Transverse colon (tissue), 4 donors: ENCODE measurements around the gene CCDC68. TPM values are rescaled to one million over a fixed set of nuclear protein-coding genes. Genes with fewer than 3 reads are reported as not detected.

Experiments
- DNase-seq: peaks from one replicate; pipeline ENCODE4 v3.0.0-alpha.2; 2019
- H3K27ac ChIP-seq, 4 donors: fragments of 200-600 bp; sonication (generic); 2 replicates each; pipeline ENCODE4 v1.5.1; 2016 to 2018; ENCODE audit warnings: inconsistent platforms in 4 of 4
- H3K27me3 ChIP-seq: fragments of 200-600 bp; sonication (generic); 2 replicates; pipeline ENCODE4 v1.5.1; 2017; ENCODE audit warnings: inconsistent platforms
- H3K36me3 ChIP-seq, 4 donors: fragments of 200-600 bp; sonication (generic); 2 replicates each; pipeline ENCODE4 v1.5.1; 2017 to 2019; ENCODE audit warnings: inconsistent platforms in 4 of 4
- H3K4me1 ChIP-seq, 4 donors: fragments of 200-600 bp; sonication (generic); 2 replicates each; pipeline ENCODE4 v1.5.1; 2017 to 2020; ENCODE audit warnings: inconsistent platforms in 4 of 4
- H3K4me3 ChIP-seq, 4 donors: fragments of 200-600 bp; sonication (generic); 1 replicate in 1 of 4; 2 replicates in 3 of 4; pipeline versions ENCODE4 v1.5.1 to v1.6.1; 2017 to 2019; ENCODE audit warnings: inconsistent platforms in 4 of 4
- H3K9me3 ChIP-seq, 2 donors: fragments of 200-600 bp; sonication (generic); 2 replicates each; pipeline ENCODE4 v1.5.1; 2017 to 2019; ENCODE audit warnings: inconsistent platforms in 2 of 2
- EP300 ChIP-seq: sonication (generic); formaldehyde crosslinking; IDR thresholded peaks from one replicate; pipeline ENCODE4 v1.6.1; 2017; ENCODE audit warnings: antibody characterized with exemption, low read depth
- POLR2A ChIP-seq: fragments of 450-650 bp; IDR thresholded peaks from one replicate; pipeline ENCODE4 v1.6.1; 2016; ENCODE audit warnings: antibody characterized with exemption, mild to moderate bottlenecking, moderate library complexity
- POLR2AphosphoS5 ChIP-seq, 3 donors: sonication (generic); formaldehyde crosslinking; IDR thresholded peaks; one replicate each; pipeline ENCODE4 v1.6.1; 2016; ENCODE audit warnings: antibody characterized with exemption in 3 of 3
- WGBS, 2 donors: methylation state at CpG; one replicate each; pipeline ENCODE4 v1.1.5; 2018; ENCODE audit warnings: low coverage in 1 of 2; 5-methylcytosine and 5-hydroxymethylcytosine counted together
- in situ Hi-C, 4 donors: fragments of 200-750 bp; cut with MboI; loops; one replicate each; pipeline versions ENCODE4 v1.15.0 to v1.15.1; 2017; ENCODE audit warnings: low sequenced_read_pairs in 3 of 4, low pct_ligation_motif_present in 1 of 4, low pct_unique_long_range_greater_than_20kb in 1 of 4
- intact Hi-C: fragments of 100-400 bp; cut with DNase I; formaldehyde crosslinking; loops from one replicate; pipeline ENCODE4 v1.15.1; 2023; ENCODE audit warnings: low total_unique reads
- total RNA-seq, 4 donors: library from RNA; depleted of rRNA; stranded (reverse); fragments of >200 nt; gene quantifications; one replicate each; pipeline ENCODE4 v1.1.0, GENCODE V29; 2016
- TF ChIP-seq, protein P1 (sequence below), 5 experiments: fragments of 200-600 bp in 3 of 5; fragments of 450-650 bp in 2 of 5; sonication (generic) in 3 of 5; IDR thresholded peaks; 1 replicate in 2 of 5; 2 replicates in 3 of 5; pipeline ENCODE4 v1.5.1; 2016 to 2017; ENCODE audit warnings: antibody characterized with exemption in 5 of 5, inconsistent platforms in 3 of 5, mild to moderate bottlenecking in 2 of 5, moderate library complexity in 1 of 5

Gene CCDC68
- total RNA-seq, 4 donors from 2014 or later = 24.9 to 109 (median 78.2) TPM

DNA sequence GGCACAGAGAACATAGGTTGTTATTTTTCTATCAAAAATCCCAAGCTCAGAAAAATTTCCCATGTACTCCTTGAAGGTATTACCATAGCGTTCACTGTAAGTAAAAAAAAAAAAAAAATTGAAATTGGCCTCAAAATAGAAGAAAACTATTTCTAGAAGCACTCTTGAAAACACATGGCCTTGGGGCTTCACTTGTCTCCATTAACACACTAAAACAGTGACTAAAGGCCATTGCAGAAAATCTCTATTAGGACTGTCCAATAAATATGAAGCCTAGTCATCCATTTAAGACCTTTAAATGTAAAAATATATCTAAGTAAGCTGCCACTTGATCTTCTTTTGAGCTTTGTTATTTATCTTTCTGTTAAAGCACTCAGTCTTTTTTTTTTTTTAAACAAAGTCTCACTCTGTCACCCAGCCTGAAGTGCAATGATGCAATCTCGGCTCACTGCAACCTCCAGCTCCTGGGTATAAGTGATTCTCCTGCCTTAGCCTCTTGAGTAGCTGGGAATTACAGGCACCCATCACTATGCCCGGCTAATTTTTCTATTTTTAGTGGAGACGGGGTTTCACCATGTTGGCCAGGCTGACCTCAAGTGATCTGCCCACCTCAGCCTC is 35.8 kb downstream of the CCDC68 start:
- in situ Hi-C loops = no loop called here
- no peak overlapping the region for H3K27ac ChIP-seq
- H3K4me3 ChIP-seq = no peak overlapping the region
- H3K27me3 ChIP-seq = no peaks in the 10 kb centered on the region
- no peaks in the 10 kb centered on the region for H3K4me1 ChIP-seq
- WGBS, 2 donors = 76 to 88% methylated on average over 4 of the region's 4 CpGs
- intact Hi-C loops = no loop called here
- TF ChIP-seq POLR2A (no peak), EP300 (no peak), POLR2AphosphoS5 (IDR thresholded peaks at IDR 0.05) (no peak)
- TF ChIP-seq, protein P1, sequence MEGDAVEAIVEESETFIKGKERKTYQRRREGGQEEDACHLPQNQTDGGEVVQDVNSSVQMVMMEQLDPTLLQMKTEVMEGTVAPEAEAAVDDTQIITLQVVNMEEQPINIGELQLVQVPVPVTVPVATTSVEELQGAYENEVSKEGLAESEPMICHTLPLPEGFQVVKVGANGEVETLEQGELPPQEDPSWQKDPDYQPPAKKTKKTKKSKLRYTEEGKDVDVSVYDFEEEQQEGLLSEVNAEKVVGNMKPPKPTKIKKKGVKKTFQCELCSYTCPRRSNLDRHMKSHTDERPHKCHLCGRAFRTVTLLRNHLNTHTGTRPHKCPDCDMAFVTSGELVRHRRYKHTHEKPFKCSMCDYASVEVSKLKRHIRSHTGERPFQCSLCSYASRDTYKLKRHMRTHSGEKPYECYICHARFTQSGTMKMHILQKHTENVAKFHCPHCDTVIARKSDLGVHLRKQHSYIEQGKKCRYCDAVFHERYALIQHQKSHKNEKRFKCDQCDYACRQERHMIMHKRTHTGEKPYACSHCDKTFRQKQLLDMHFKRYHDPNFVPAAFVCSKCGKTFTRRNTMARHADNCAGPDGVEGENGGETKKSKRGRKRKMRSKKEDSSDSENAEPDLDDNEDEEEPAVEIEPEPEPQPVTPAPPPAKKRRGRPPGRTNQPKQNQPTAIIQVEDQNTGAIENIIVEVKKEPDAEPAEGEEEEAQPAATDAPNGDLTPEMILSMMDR (IDR thresholded peaks at IDR 0.05) = no peak
- no peaks in the 10 kb centered on the region for H3K9me3 ChIP-seq
- no peak for DNase-seq
- H3K36me3 ChIP-seq = peaks cover 0 to 21% (median 0%) of the 10 kb centered on the region in 4 donors

GRCh38 chr18:54919412-54919811 is 39.8 kb downstream of the CCDC68 start:
- Histone ChIP-seq H3K27ac (no peak overlapping the region), H3K9me3 (no peaks in the 10 kb centered on the region), H3K27me3 (no peaks in the 10 kb centered on the region), H3K4me3 (no peak overlapping the region), H3K36me3 (peaks cover 0 to 3% (median 0%) of the 10 kb centered on the region in 4 donors), H3K4me1 (no peaks in the 10 kb centered on the region)
- no peak for DNase-seq
- intact Hi-C loops = no loop called here
- in situ Hi-C loops = no loop called here
- 84% methylated on average over 4 to 6 of the region's 6 CpGs for WGBS, 2 donors
- TF ChIP-seq EP300 (no peak), POLR2A (no peak), POLR2AphosphoS5 (IDR thresholded peaks at IDR 0.05) (no peak)
- TF ChIP-seq, protein P1 (IDR thresholded peaks at IDR 0.05) = no peak

GRCh38 chr18:54918060-54918459 is 41.2 kb downstream of the CCDC68 start:
- no peak overlapping the region for H3K27ac ChIP-seq
- H3K27me3 ChIP-seq = no peaks in the 10 kb centered on the region
- H3K4me3 ChIP-seq = no peak overlapping the region
- H3K4me1 ChIP-seq = no peaks in the 10 kb centered on the region
- intact Hi-C loops (no loop called here), in situ Hi-C loops (no loop called here)
- H3K9me3 ChIP-seq = no peaks in the 10 kb centered on the region
- no peak for DNase-seq
- peaks cover 0 to 3% (median 0%) of the 10 kb centered on the region in 4 donors for H3K36me3 ChIP-seq
- TF ChIP-seq POLR2A (no peak), POLR2AphosphoS5 (IDR thresholded peaks at IDR 0.05) (no peak)
- WGBS, 2 donors = 95 to 100% methylated on average over 1 to 4 of the region's 4 CpGs

DNA sequence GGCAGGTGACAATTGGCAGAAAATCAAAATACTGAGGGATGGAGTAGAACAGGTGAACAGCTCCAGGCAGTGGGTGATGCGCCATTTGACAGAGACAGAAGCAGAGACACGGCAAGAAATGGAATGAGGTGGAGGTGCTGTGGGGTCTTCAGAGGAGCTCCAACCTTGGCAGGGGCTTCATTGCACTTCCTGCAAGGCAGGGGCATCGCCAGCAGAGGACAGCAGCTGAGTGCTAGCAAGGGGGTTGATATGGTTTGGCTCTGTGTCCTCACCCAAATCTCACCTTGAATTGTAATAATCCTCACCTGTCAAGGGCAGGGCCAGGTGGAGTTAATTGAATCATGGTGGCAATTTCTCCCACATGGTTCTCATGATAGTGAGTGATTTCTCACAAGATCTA is 42.8 kb downstream of the CCDC68 start:
- Histone ChIP-seq H3K4me3 (no peak overlapping the region), H3K27ac (no peak overlapping the region), H3K9me3 (no peaks in the 10 kb centered on the region), H3K36me3 (peaks cover 0 to under 1% (median 0%) of the 10 kb centered on the region in 4 donors), H3K4me1 (no peaks in the 10 kb centered on the region), H3K27me3 (no peaks in the 10 kb centered on the region)
- DNase-seq = no peak
- intact Hi-C loops (no loop called here), in situ Hi-C loops (no loop called here)
- no peak for TF ChIP-seq EP300
- TF ChIP-seq, protein P1 (IDR thresholded peaks at IDR 0.05) = no peak
- no peak for TF ChIP-seq POLR2A
- no peak for TF ChIP-seq POLR2AphosphoS5 (IDR thresholded peaks at IDR 0.05)
- 90 to 100% methylated on average over 1 to 3 of the region's 3 CpGs for WGBS, 2 donors

GRCh38 chr18:54914816-54915215 is 44.4 kb downstream of the CCDC68 start:
- TF ChIP-seq, protein P1 (IDR thresholded peaks at IDR 0.05) = no peak
- no peak for TF ChIP-seq POLR2AphosphoS5 (IDR thresholded peaks at IDR 0.05)
- Histone ChIP-seq H3K4me1 (no peaks in the 10 kb centered on the region), H3K36me3 (no peaks in the 10 kb centered on the region), H3K27ac (no peak overlapping the region), H3K9me3 (no peaks in the 10 kb centered on the region), H3K27me3 (no peaks in the 10 kb centered on the region), H3K4me3 (no peak overlapping the region)
- 71 to 95% methylated on average over 4 of the region's 4 CpGs for WGBS, 2 donors
- no peak for DNase-seq
- in situ Hi-C loops (no loop called here), intact Hi-C loops (no loop called here)
